GM12878 (cell line): ENCODE measurements around the gene CDKL1. TPM values are rescaled to one million over a fixed set of nuclear protein-coding genes. Genes with fewer than 3 reads are reported as not detected.

Experiments
- ATAC-seq: fragments of 200-7000 bp; cut with Tn5 transposase; 3 replicates; pipeline ENCODE4 v1.9.1; 2020; ENCODE audit warnings: mild to moderate bottlenecking, moderate library complexity
- BruUV-seq: library from RNA; stranded (reverse); fragments of 400-500 nt; replicated peaks from 2 replicates; lab custom pipeline; 2021; lab: Mats Ljungman, UMichigan
- CTCF ChIA-PET: fragments of 300-600 bp; sonication (Branson Sonifier 250); formaldehyde crosslinking; extraction: SDS; loops from one replicate; lab custom pipeline; 2021; ENCODE audit warnings: inconsistent platforms; lab: Yijun Ruan, JAX
- POLR2A ChIA-PET: fragments of 350-600 bp; formaldehyde crosslinking; extraction: SDS; loops from one replicate; lab custom pipeline; 2021; ENCODE audit warnings: inconsistent platforms; lab: Charles Lee
- RAD21 ChIA-PET: fragments of 300-600 bp; sonication (Branson Sonifier 250); formaldehyde crosslinking; loops from one replicate; lab custom pipeline; 2023; ENCODE audit warnings: antibody characterized with exemption; ENCODE audit not compliant: unreplicated experiment; lab: Charles Lee
- SMC1A ChIA-PET: fragments of 300-600 bp; sonication (Branson Sonifier 250); formaldehyde crosslinking; loops from one replicate; lab custom pipeline; 2023; ENCODE audit not compliant: unreplicated experiment, uncharacterized antibody; lab: Charles Lee
- DNase-seq: peaks from one replicate; pipeline ENCODE4 v3.0.0-alpha.2; 2011; ENCODE audit warnings: low read depth, low spot score
- FAIRE-seq: peaks from 3 replicates; lab custom pipeline; 2011; peaks lifted over from hg19 to GRCh38; lab: Jason Lieb, UNC
- H2AFZ ChIP-seq: 2 replicates; pipeline ENCODE4 v1.6.0; 2011; ENCODE audit warnings: low read depth, low read length, control low read depth; ENCODE audit not compliant: control insufficient read depth
- H3K27ac ChIP-seq: 2 replicates; pipeline ENCODE4 v1.5.1; 2011; ENCODE audit warnings: control low read depth; ENCODE audit not compliant: control insufficient read depth, insufficient read depth
- H3K27me3 ChIP-seq, 2 experiments: replicated peaks in 1 of 2; 2 replicates each; pipeline versions ENCODE4 v1.6.0 to v1.6.1; 2011; ENCODE audit warnings: low read length in 1 of 2; ENCODE audit not compliant: control insufficient read depth in 2 of 2, insufficient read depth in 2 of 2
- H3K36me3 ChIP-seq, 2 experiments: 2 replicates each; pipeline ENCODE4 v1.5.1; 2011; ENCODE audit warnings: low read length in 1 of 2; ENCODE audit not compliant: control insufficient read depth in 2 of 2, insufficient read depth in 2 of 2
- H3K4me1 ChIP-seq: 2 replicates; pipeline ENCODE4 v1.6.1; 2011; ENCODE audit warnings: mild to moderate bottlenecking, low read length, moderate library complexity, mixed read lengths; ENCODE audit not compliant: control insufficient read depth, insufficient read depth
- H3K4me2 ChIP-seq: 2 replicates; pipeline ENCODE4 v1.6.0; 2011; ENCODE audit warnings: control low read depth; ENCODE audit not compliant: control insufficient read depth, insufficient read depth
- H3K4me3 ChIP-seq: fragments of 200-600 bp; sonication (generic); 2 replicates; pipeline ENCODE4 v1.5.1; 2016
- H3K79me2 ChIP-seq: 2 replicates; pipeline ENCODE4 v1.6.0; 2011; ENCODE audit warnings: low read length; ENCODE audit not compliant: control insufficient read depth, insufficient read depth
- H3K9ac ChIP-seq: 2 replicates; pipeline ENCODE4 v1.8.0; 2011; ENCODE audit warnings: low read length, control low read depth, mixed read lengths; ENCODE audit not compliant: control insufficient read depth, insufficient read depth
- H3K9me3 ChIP-seq: replicated peaks from 3 replicates; pipeline ENCODE4 v1.5.1; 2011; ENCODE audit warnings: mild to moderate bottlenecking, low read length; ENCODE audit not compliant: control insufficient read depth, insufficient read depth
- H4K20me1 ChIP-seq: 2 replicates; pipeline ENCODE4 v1.6.0; 2011; ENCODE audit not compliant: control insufficient read depth, insufficient read depth
- BACH1 ChIP-seq: fragments of 450-650 bp; IDR thresholded peaks from 2 replicates; pipeline ENCODE4 v1.6.1; 2017; ENCODE audit warnings: mild to moderate bottlenecking, borderline replicate concordance
- BHLHE40 ChIP-seq, 2 experiments: fragments of 450-650 bp in 1 of 2; IDR thresholded peaks; 2 replicates each; pipeline ENCODE4 v1.6.1; 2011 to 2017; ENCODE audit warnings: low read depth in 2 of 2, borderline replicate concordance in 1 of 2, improper control_type of control experiment in 1 of 2, low read length in 1 of 2, mild to moderate bottlenecking in 1 of 2
- BRCA1 ChIP-seq: IDR thresholded peaks from 2 replicates; pipeline ENCODE4 v1.6.1; 2011; ENCODE audit warnings: low read depth, low read length, improper control_type of control experiment
- CHD1 ChIP-seq: IDR thresholded peaks from 2 replicates; pipeline ENCODE4 v1.6.1; 2012; ENCODE audit warnings: low read depth, low read length, improper control_type of control experiment
- CHD4 ChIP-seq: fragments of 200-600 bp; sonication (generic); IDR thresholded peaks from 2 replicates; pipeline ENCODE4 v1.6.1; 2016; ENCODE audit warnings: mild to moderate bottlenecking
- DPF2 ChIP-seq: fragments of 450-650 bp; IDR thresholded peaks from 2 replicates; pipeline ENCODE4 v1.6.1; 2017; ENCODE audit warnings: mild to moderate bottlenecking
- GATAD2B ChIP-seq: fragments of 450-650 bp; conservative IDR thresholded peaks from 2 replicates; pipeline ENCODE4 v1.6.1; 2017; ENCODE audit warnings: low read depth, mild to moderate bottlenecking, moderate library complexity
- HDAC2 ChIP-seq: fragments of 200-600 bp; sonication (generic); IDR thresholded peaks from 2 replicates; pipeline ENCODE4 v1.6.1; 2017
- HDGF ChIP-seq: fragments of 450-650 bp; IDR thresholded peaks from 2 replicates; pipeline ENCODE4 v1.6.1; 2016; ENCODE audit warnings: antibody characterized with exemption
- MYB ChIP-seq: fragments of 150-350 bp; IDR thresholded peaks from 2 replicates; pipeline ENCODE4 v1.6.1; 2014; ENCODE audit warnings: mild to moderate bottlenecking, low read depth, low read length, borderline replicate concordance
- NR2F1 ChIP-seq: fragments of 450-650 bp; conservative IDR thresholded peaks from 2 replicates; pipeline ENCODE4 v1.6.1; 2017; ENCODE audit warnings: mild to moderate bottlenecking
- RAD51 ChIP-seq: fragments of 450-650 bp; IDR thresholded peaks from 2 replicates; pipeline ENCODE4 v1.6.1; 2016; ENCODE audit warnings: moderate library complexity, mild to moderate bottlenecking, inconsistent platforms
- SUZ12 ChIP-seq: fragments of 200-600 bp; sonication (generic); IDR thresholded peaks from one replicate; pipeline ENCODE4 v1.6.1; 2018; ENCODE audit warnings: antibody characterized with exemption, mild to moderate bottlenecking; ENCODE audit not compliant: unreplicated experiment
- TCF7 ChIP-seq: IDR thresholded peaks from 2 replicates; pipeline ENCODE4 v1.6.1; 2014; ENCODE audit warnings: antibody characterized with exemption, borderline replicate concordance
- USF2 ChIP-seq: IDR thresholded peaks from 2 replicates; pipeline ENCODE4 v1.6.1; 2011; ENCODE audit warnings: low read depth, low read length, improper control_type of control experiment, borderline replicate concordance
- WGBS: methylation state at CpG from one replicate; pipeline ENCODE4 v1.1.6; 2016; ENCODE audit warnings: low lambda C conversion rate; ENCODE audit not compliant: insufficient replicate concordance, insufficient coverage; ENCODE audit errors: missing lambda C conversion rate; 5-methylcytosine and 5-hydroxymethylcytosine counted together
- in situ Hi-C: fragments of 300-500 bp; cut with MboI; formaldehyde crosslinking; loops from 9 replicates; pipeline ENCODE4 v1.14.3; 2018; ENCODE audit warnings: mixed read lengths
- intact Hi-C: fragments of 100-400 bp; cut with micrococcal nuclease; formaldehyde crosslinking; loops from one replicate; pipeline ENCODE4 v1.14.2; 2022; ENCODE audit not compliant: unreplicated experiment
- polyA plus RNA-seq, 11 experiments: library from polyadenylated mRNA; depleted of rRNA in 4 of 11; unstranded in 6 of 11; stranded (reverse) in 5 of 11; fragments of >200 nt; fragmentation: Nextera tagmentation in 4 of 11; fragmentation: Illumina TruSeq in 1 of 11; extraction: Ambion mirVana in 4 of 11; extraction: Trizol in 1 of 11; gene quantifications; 1 replicate in 1 of 11; 2 replicates in 10 of 11; pipeline versions ENCODE4 v1.2.1 to v1.2.3, GENCODE V29; 2011 to 2016; ENCODE audit warnings: inconsistent platforms in 2 of 11, missing spikeins in 2 of 11, low read depth in 1 of 11
- total RNA-seq, 4 experiments: library from RNA; depleted of rRNA in 3 of 4; stranded (reverse); fragments of >200 nt in 3 of 4; fragmentation: Illumina TruSeq in 1 of 4; extraction: Trizol in 1 of 4; gene quantifications; 2 replicates each; pipeline versions ENCODE4 v1.2.1 to v1.2.3, GENCODE V29; 2013 to 2021
- TF ChIP-seq, protein P1 (sequence below): fragments of 450-650 bp; formaldehyde crosslinking; IDR thresholded peaks from 2 replicates; pipeline ENCODE4 v1.4.0; 2020; ENCODE audit warnings: mild to moderate bottlenecking, moderate library complexity

Gene CDKL1
- total and polyA plus RNA-seq, 10 of the 15 experiments (the other 5 are each of a cell fraction or from before 2014, with no cell fraction given), result 9.0 to 19.0 (median 11.1) TPM

GRCh38 chr14:50352584-50352983 lies 44.1 kb downstream of the CDKL1 start:
- H3K27me3 ChIP-seq, result no peaks in the 10 kb centered on the region
- H3K4me1 ChIP-seq, result no peaks in the 10 kb centered on the region
- no peak overlapping the region for H2AFZ ChIP-seq
- ATAC-seq (no peak), DNase-seq (no peak)
- CTCF ChIA-PET, result interaction anchor here (1.3 kb wide), 1 partner anchor 9 kb away, joined by 3 read pairs; no protein-coding TSS in a partner anchor
- BruUV-seq, result no TSS peak
- H3K27ac ChIP-seq, result no peak overlapping the region
- in situ Hi-C loops, result no loop called here
- TF ChIP-seq CHD4 (no peak), RAD51 (no peak), SUZ12 (no peak), TCF7 (no peak), GATAD2B (no peak), DPF2 (no peak), BACH1 (no peak)
- TF ChIP-seq, all 136 proteins: peak for 0
- 74% methylated on average over 4 of the region's 4 CpGs for WGBS
- ChIA-PET POLR2A (no interaction called here), RAD21 (no interaction called here), SMC1A (interaction anchor here (1.4 kb wide), 1 partner anchor 10 kb away, joined by 5 read pairs; no protein-coding TSS in a partner anchor)
- H3K9me3 ChIP-seq, result no peaks in the 10 kb centered on the region
- peaks cover 0 to 4% of the 10 kb centered on the region in 2 experiments; a peak in 3 of 4 replicates for H3K36me3 ChIP-seq
- H3K79me2 ChIP-seq, result no peaks in the 10 kb centered on the region
- no peak overlapping the region for H3K4me2 ChIP-seq
- intact Hi-C loops, result no loop called here
- no peak overlapping the region for H3K9ac ChIP-seq
- no peak for FAIRE-seq
- H4K20me1 ChIP-seq, result no peaks in the 10 kb centered on the region
- H3K4me3 ChIP-seq, result no peak overlapping the region

GRCh38 chr14:50350975-50351374 lies 45.7 kb downstream of the CDKL1 start:
- ChIA-PET POLR2A (interaction anchor here (0.6 kb wide), 1 partner anchor 36 kb away, joined by 3 read pairs; no protein-coding TSS in a partner anchor), CTCF (no interaction called here), SMC1A (interaction anchor here (0.7 to 1.1 kb wide), 2 partner anchors 9 to 52 kb away, joined by 3 read pairs; no protein-coding TSS in a partner anchor), RAD21 (no interaction called here)
- Histone ChIP-seq H2AFZ (no peak overlapping the region), H3K9me3 (no peaks in the 10 kb centered on the region), H3K27ac (no peak overlapping the region), H3K4me2 (no peak overlapping the region), H3K79me2 (no peaks in the 10 kb centered on the region), H3K9ac (no peak overlapping the region), H3K27me3 (no peaks in the 10 kb centered on the region), H3K36me3 (no peaks in the 10 kb centered on the region; a peak in 1 of 4 replicates), H4K20me1 (no peaks in the 10 kb centered on the region), H3K4me3 (no peak overlapping the region), H3K4me1 (no peaks in the 10 kb centered on the region)
- no TSS peak for BruUV-seq
- DNase-seq, result no peak
- intact Hi-C loops (no loop called here), in situ Hi-C loops (no loop called here)
- FAIRE-seq, result no peak
- ATAC-seq, result no peak
- WGBS, result 96% methylated on average over 2 of the region's 2 CpGs
- TF ChIP-seq NR2F1 (no peak), USF2 (no peak), HDGF (no peak), BRCA1 (no peak), BHLHE40 (IDR thresholded peaks at IDR 0.05; ENCODE audit: borderline replicate concordance in 1 of 2, low read depth in 2 of 2, low read length in 1 of 2) (no peak), HDAC2 (no peak), CHD1 (no peak), MYB (no peak)
- TF ChIP-seq, protein P1, sequence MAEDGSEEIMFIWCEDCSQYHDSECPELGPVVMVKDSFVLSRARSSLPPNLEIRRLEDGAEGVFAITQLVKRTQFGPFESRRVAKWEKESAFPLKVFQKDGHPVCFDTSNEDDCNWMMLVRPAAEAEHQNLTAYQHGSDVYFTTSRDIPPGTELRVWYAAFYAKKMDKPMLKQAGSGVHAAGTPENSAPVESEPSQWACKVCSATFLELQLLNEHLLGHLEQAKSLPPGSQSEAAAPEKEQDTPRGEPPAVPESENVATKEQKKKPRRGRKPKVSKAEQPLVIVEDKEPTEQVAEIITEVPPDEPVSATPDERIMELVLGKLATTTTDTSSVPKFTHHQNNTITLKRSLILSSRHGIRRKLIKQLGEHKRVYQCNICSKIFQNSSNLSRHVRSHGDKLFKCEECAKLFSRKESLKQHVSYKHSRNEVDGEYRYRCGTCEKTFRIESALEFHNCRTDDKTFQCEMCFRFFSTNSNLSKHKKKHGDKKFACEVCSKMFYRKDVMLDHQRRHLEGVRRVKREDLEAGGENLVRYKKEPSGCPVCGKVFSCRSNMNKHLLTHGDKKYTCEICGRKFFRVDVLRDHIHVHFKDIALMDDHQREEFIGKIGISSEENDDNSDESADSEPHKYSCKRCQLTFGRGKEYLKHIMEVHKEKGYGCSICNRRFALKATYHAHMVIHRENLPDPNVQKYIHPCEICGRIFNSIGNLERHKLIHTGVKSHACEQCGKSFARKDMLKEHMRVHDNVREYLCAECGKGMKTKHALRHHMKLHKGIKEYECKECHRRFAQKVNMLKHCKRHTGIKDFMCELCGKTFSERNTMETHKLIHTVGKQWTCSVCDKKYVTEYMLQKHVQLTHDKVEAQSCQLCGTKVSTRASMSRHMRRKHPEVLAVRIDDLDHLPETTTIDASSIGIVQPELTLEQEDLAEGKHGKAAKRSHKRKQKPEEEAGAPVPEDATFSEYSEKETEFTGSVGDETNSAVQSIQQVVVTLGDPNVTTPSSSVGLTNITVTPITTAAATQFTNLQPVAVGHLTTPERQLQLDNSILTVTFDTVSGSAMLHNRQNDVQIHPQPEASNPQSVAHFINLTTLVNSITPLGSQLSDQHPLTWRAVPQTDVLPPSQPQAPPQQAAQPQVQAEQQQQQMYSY (CRISPR knock-in tag), result no peak
